NCI-H146 (cell line): ENCODE data around the gene RFTN2.

Experiments used
- DNase-seq: peaks from one replicate; lab custom pipeline; 2025; lab: John Stamatoyannopoulos, UW

Gene RFTN2

GRCh38 chr2:197547163-197547900 lies 128.1 kb downstream of the RFTN2 start:
- DNase-seq, result no peak

DNA sequence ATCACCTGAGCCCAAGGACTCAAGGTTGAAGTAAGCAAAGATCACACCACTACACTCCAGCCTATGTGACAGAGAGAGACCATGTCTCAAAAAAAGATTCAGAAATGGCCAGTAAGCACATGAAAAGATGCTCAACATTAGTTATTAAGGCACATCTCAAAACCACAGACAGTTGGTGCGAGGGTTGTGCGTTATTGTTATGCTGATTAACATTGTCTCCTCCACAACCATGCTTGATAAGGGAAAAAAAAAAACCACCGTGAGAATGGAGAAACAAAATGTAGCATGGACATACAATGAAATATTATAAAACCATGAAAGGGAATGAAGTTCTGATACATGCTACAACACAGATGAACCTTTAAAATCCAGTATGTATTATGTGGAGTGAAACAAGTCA lies 132.2 kb downstream of the RFTN2 start:
- DNase-seq, result no peak

- DNase-seq, result no peak
These were observed 135.7 kb downstream of the RFTN2 start for GRCh38 chr2:197539734-197540133.

- no peak for DNase-seq
These were observed 137.0 kb downstream of the RFTN2 start for GRCh38 chr2:197538412-197538811.
